ENCODE results near the gene PAQR5.
A peak's percentile ranks its signal among the peaks of the same experiment; 100 is the strongest.

The PAQR5 gene

GRCh38 chr15:69392352-69392751, 93.6 kb downstream of the PAQR5 start:
- no peak for DNase-seq (ENCODE audit: low spot score)

GRCh38 chr15:69393831-69394491, 95.2 kb downstream of the PAQR5 start:
- no peak for DNase-seq (ENCODE audit: low spot score)

GRCh38 chr15:69394556-69395282, 96.0 kb downstream of the PAQR5 start:
- peak; percentile 87 for DNase-seq (ENCODE audit: low spot score)

- no peak for DNase-seq (ENCODE audit: low spot score)
Measured at GRCh38 chr15:69395460-69395859, 96.7 kb downstream of the PAQR5 start.

- no peak for DNase-seq (ENCODE audit: low spot score)
Measured at GRCh38 chr15:69395991-69396390, 97.3 kb downstream of the PAQR5 start.

- DNase-seq (ENCODE audit: low spot score), result no peak
Measured at GRCh38 chr15:69398491-69398891, 99.8 kb downstream of the PAQR5 start.

- no peak for DNase-seq (ENCODE audit: low spot score)
Measured at GRCh38 chr15:69400850-69401249, 102.1 kb downstream of the PAQR5 start.

- DNase-seq (ENCODE audit: low spot score), result no peak
Measured at GRCh38 chr15:69402816-69403215, 104.1 kb downstream of the PAQR5 start.

GRCh38 chr15:69403594-69403993, 104.9 kb downstream of the PAQR5 start:
- DNase-seq (ENCODE audit: low spot score), result no peak

- DNase-seq (ENCODE audit: low spot score), result no peak
Measured at GRCh38 chr15:69405110-69405509, 106.4 kb downstream of the PAQR5 start.

- no peak for DNase-seq (ENCODE audit: low spot score)
Measured at GRCh38 chr15:69407719-69408400, 109.1 kb downstream of the PAQR5 start.

- no peak for DNase-seq (ENCODE audit: low spot score)
Measured at GRCh38 chr15:69408841-69409240, 110.1 kb downstream of the PAQR5 start.

GRCh38 chr15:69410248-69410874, 111.6 kb downstream of the PAQR5 start:
- DNase-seq (ENCODE audit: low spot score), result peak; percentile 33

- DNase-seq (ENCODE audit: low spot score), result no peak
Measured at GRCh38 chr15:69412274-69412673, 113.6 kb downstream of the PAQR5 start.

GRCh38 chr15:69412701-69413100, 114.0 kb downstream of the PAQR5 start:
- no peak for DNase-seq (ENCODE audit: low spot score)

- peak; percentile 96 for DNase-seq (ENCODE audit: low spot score)
Measured at GRCh38 chr15:69413822-69414700, 115.3 kb downstream of the PAQR5 start, which contains the start of gene KIF23. KIF23 (plus strand) TSS chr15:69414349; CDS start chr15:69414466, 117 bp downstream.

GRCh38 chr15:69414701-69415167, 116.0 kb downstream of the PAQR5 start:
- DNase-seq (ENCODE audit: low spot score), result peak; percentile 55

GRCh38 chr15:69415381-69415780, 116.7 kb downstream of the PAQR5 start:
- DNase-seq (ENCODE audit: low spot score), result peak; percentile 22

GRCh38 chr15:69417581-69417980, 118.9 kb downstream of the PAQR5 start:
- no peak for DNase-seq (ENCODE audit: low spot score)

- no peak for DNase-seq (ENCODE audit: low spot score)
Measured at GRCh38 chr15:69421498-69421897, 122.8 kb downstream of the PAQR5 start.

GRCh38 chr15:69422336-69422895, 123.7 kb downstream of the PAQR5 start:
- DNase-seq (ENCODE audit: low spot score), result no peak
